Adrenal gland (tissue), 5 donors: ENCODE results near the gene SV2C.

Source experiments
- POLR2A ChIP-seq, 2 donors: fragments of 450-650 bp; IDR thresholded peaks; one replicate each; pipeline ENCODE4 v1.6.1; 2017; ENCODE audit warnings: antibody characterized with exemption in 2 of 2, mild to moderate bottlenecking in 2 of 2, moderate library complexity in 1 of 2
- TF ChIP-seq, protein P1 (sequence below), 6 experiments: fragments of 450-650 bp in 4 of 6; fragments of 200-600 bp in 2 of 6; sonication (generic) in 1 of 6; IDR thresholded peaks; 1 replicate in 5 of 6; 2 replicates in 1 of 6; pipeline versions ENCODE4 v1.5.1 to v1.8.0; 2016 to 2021; ENCODE audit warnings: antibody characterized with exemption in 6 of 6, mild to moderate bottlenecking in 2 of 6, moderate library complexity in 1 of 6
- donor health status: DM: no; HTN: no; CAD: no.

DNA sequence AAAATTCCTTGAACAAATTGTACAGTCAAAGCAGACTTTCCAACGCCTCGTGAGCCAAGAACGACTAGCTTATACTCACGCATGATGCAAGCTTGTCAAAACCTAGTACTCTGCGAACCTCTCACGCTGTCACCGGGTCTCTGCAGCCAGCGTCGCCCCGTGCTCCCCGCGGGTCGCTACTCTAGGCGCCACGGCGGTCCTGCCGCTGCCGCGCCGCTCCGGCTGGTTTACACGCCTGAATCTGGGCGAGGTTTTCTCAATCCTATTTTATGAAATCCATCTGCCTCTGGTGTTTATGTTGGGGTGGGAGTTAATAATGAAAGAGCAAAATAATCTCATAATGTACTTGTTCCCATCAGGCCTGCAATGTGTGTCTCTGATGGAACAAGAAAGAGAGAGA is 90.9 kb downstream of the SV2C start:
- TF ChIP-seq POLR2A (IDR thresholded peaks at IDR 0.05) = no peak
- TF ChIP-seq, protein P1, sequence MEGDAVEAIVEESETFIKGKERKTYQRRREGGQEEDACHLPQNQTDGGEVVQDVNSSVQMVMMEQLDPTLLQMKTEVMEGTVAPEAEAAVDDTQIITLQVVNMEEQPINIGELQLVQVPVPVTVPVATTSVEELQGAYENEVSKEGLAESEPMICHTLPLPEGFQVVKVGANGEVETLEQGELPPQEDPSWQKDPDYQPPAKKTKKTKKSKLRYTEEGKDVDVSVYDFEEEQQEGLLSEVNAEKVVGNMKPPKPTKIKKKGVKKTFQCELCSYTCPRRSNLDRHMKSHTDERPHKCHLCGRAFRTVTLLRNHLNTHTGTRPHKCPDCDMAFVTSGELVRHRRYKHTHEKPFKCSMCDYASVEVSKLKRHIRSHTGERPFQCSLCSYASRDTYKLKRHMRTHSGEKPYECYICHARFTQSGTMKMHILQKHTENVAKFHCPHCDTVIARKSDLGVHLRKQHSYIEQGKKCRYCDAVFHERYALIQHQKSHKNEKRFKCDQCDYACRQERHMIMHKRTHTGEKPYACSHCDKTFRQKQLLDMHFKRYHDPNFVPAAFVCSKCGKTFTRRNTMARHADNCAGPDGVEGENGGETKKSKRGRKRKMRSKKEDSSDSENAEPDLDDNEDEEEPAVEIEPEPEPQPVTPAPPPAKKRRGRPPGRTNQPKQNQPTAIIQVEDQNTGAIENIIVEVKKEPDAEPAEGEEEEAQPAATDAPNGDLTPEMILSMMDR (IDR thresholded peaks at IDR 0.05) = no peak
